ENCODE data around the gene EIF3A. TPM values are rescaled to one million over a fixed set of nuclear protein-coding genes. Genes with fewer than 3 reads are reported as not detected.

The EIF3A gene
- total RNA-seq, 2 donors from 2014 or later, result 77.1 to 88.0 TPM

DNA sequence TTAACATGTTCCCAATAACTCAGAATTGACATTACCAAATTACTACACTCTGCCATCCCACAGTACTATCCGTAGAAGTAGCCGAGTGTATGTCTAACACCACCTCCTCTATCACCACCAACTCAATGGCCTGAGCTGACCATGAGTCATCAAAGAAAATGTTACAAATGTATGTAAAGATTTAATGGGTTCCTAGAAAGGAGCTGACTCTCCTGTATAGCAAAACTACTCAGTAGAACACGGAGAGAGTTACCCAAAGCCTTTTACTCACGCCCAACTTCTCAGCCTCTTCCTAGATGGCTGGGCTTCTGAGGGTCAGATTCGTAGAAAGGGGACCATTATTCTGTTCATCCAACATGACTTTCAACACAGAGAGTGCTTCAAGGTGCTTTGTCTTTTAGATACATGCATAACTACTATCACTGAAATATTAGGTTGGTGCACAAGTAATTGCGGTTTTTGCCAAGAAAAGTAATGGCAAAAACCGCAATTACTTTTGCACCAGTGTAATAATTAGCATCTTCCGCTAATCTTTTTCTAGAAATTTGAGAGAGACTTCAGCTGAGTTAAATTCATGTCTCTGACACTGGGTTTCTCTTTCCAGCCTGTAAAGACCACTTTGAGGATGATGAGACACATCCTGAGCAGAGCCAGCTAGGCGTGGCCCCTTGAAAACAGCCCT lies 75.1 kb downstream of the EIF3A start:
- intact Hi-C loops (cut with DNase I), result loop anchor here (5.0 kb wide), 1 partner anchor 48 kb away; no protein-coding TSS in a partner anchor
- H3K4me3 ChIP-seq, result no peak overlapping the region
- no peak for TF ChIP-seq POLR2A (IDR thresholded peaks at IDR 0.05)
- TF ChIP-seq, protein P1, sequence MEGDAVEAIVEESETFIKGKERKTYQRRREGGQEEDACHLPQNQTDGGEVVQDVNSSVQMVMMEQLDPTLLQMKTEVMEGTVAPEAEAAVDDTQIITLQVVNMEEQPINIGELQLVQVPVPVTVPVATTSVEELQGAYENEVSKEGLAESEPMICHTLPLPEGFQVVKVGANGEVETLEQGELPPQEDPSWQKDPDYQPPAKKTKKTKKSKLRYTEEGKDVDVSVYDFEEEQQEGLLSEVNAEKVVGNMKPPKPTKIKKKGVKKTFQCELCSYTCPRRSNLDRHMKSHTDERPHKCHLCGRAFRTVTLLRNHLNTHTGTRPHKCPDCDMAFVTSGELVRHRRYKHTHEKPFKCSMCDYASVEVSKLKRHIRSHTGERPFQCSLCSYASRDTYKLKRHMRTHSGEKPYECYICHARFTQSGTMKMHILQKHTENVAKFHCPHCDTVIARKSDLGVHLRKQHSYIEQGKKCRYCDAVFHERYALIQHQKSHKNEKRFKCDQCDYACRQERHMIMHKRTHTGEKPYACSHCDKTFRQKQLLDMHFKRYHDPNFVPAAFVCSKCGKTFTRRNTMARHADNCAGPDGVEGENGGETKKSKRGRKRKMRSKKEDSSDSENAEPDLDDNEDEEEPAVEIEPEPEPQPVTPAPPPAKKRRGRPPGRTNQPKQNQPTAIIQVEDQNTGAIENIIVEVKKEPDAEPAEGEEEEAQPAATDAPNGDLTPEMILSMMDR (IDR thresholded peaks at IDR 0.05), result no peak
- TF ChIP-seq POLR2AphosphoS5 (IDR thresholded peaks at IDR 0.05), result no peak
- H3K36me3 ChIP-seq, result no peaks in the 10 kb centered on the region
- 84% methylated on average over 9 of the region's 9 CpGs for WGBS
- no peaks in the 10 kb centered on the region for H3K9me3 ChIP-seq
- H3K27me3 ChIP-seq (replicated peaks; ENCODE audit: insufficient read depth), result no peaks in the 10 kb centered on the region
- no peak for DNase-seq (ENCODE audit: low spot score)
- H3K4me1 ChIP-seq (replicated peaks), result no peaks in the 10 kb centered on the region
- no peak overlapping the region for H3K27ac ChIP-seq

DNA sequence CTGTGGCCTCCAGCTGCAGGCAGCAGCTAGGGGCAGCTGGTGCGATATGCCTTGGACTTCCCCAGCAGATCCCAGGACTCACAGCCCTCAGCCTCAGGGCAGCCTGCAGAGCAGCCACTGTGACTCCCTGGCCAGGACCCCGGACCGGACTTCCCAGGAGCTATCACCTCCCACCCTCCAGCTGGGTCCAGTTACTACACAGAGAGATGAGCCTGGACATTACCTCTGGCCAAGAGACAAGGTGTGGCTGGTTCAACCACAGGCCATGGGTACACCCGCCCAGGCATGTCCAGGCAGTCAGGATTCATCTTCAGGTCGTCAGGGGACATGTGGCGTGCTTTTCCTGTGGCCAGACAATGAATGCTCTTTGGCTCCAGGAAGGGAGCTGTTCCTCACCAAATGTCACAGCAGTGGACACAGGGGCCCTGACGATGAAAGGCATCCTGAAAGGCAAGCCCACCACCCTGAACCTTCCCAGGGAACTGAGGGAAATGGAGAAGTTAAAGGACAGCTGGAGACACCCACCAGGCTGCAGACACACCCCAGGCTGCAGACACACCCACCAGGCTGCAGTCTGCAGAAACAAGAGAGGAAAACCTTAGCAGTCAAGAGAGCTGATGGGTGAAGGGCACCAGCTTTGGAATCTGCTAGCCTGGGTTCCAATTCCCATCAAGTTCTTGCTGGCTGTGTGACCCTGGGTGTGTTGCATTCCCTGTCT lies 76.9 kb downstream of the EIF3A start:
- DNase-seq (ENCODE audit: low spot score), result no peak

DNA sequence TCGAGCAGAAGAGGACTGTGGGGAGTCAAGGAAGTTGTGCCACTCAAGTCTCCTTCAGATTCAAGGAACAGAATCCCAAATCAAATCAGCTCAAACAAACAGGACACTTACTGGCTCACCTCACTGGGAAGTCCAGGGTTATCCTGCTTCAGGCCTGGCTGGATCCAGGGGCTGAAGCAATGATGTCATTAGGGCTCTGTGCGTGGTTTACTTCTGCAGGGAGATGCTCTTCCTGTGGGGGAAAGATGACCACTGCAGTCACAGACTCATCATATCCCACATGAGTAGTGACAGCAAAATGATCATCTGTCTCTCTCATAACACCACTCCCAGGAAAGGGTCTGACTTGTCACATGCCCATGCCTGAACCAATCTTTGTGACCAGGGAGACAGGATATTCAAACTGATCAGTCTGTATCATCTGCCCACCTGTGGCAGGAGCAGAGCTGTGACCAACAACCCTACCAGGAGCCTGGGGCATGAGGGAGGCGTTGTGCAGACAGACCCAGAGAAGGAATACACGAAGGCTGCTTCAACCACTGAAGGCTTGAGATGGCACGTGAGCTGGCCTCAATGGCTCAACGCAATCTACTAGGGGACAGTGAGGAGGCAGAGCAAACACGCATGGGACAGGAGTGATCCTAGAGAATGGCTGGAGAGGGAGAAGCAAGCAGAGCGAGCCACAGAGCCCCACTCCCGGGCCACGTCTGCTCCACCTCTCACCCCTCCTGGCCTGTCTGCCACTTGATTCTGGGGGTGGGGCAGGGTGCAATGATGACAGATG lies 78.7 kb downstream of the EIF3A start:
- H3K36me3 ChIP-seq, result no peaks in the 10 kb centered on the region
- H3K27ac ChIP-seq, result no peak overlapping the region
- no peaks in the 10 kb centered on the region for H3K9me3 ChIP-seq
- H3K27me3 ChIP-seq (replicated peaks; ENCODE audit: insufficient read depth), result no peaks in the 10 kb centered on the region
- H3K4me3 ChIP-seq, result no peak overlapping the region
- TF ChIP-seq, protein P1 (IDR thresholded peaks at IDR 0.05), result no peak
- TF ChIP-seq POLR2A (IDR thresholded peaks at IDR 0.05) (no peak), POLR2AphosphoS5 (IDR thresholded peaks at IDR 0.05) (no peak)
- no peaks in the 10 kb centered on the region for H3K4me1 ChIP-seq (replicated peaks)
- WGBS, result 88% methylated on average over 10 of the region's 10 CpGs
- DNase-seq (ENCODE audit: low spot score), result no peak
- intact Hi-C loops (cut with DNase I), result no loop called here

More for the DNA sequence above, 76.9 kb downstream of the EIF3A start:
- Histone ChIP-seq H3K4me3 (no peak overlapping the region), H3K27ac (no peak overlapping the region), H3K9me3 (no peaks in the 10 kb centered on the region), H3K27me3 (replicated peaks; ENCODE audit: insufficient read depth) (no peaks in the 10 kb centered on the region), H3K4me1 (replicated peaks) (no peaks in the 10 kb centered on the region), H3K36me3 (no peaks in the 10 kb centered on the region)
- TF ChIP-seq, protein P1 (IDR thresholded peaks at IDR 0.05), result no peak
- no peak for TF ChIP-seq POLR2A (IDR thresholded peaks at IDR 0.05)
- TF ChIP-seq POLR2AphosphoS5 (IDR thresholded peaks at IDR 0.05), result no peak
- WGBS, result 69% methylated on average over 5 of the region's 7 CpGs
- intact Hi-C loops (cut with DNase I), result no loop called here

DNA sequence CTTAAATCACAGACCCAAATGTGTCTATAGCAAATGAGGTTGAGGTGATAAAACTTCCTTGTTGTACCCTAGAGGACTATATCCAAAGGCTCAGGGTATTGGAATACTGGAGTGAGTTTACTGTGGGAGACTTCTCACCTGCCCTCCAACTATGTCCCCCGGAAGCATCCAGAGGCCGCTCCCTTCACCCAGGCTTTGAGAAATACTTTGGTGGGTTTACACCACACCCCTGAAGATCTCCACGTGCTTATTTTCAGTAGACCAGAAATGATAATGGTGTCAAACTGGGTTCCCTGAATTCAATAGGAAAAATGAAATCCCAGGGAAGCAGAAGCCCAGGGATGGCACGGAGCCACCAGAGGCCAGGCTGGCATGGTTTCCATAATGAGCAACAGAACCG lies 82.4 kb downstream of the EIF3A start:
- 82% methylated on average over 5 of the region's 5 CpGs for WGBS
- H3K27me3 ChIP-seq (replicated peaks; ENCODE audit: insufficient read depth), result no peaks in the 10 kb centered on the region
- TF ChIP-seq, protein P1 (IDR thresholded peaks at IDR 0.05), result no peak
- TF ChIP-seq POLR2A (IDR thresholded peaks at IDR 0.05), result no peak
- no peak for TF ChIP-seq POLR2AphosphoS5 (IDR thresholded peaks at IDR 0.05)
- no peak for DNase-seq (ENCODE audit: low spot score)
- no peak overlapping the region for H3K27ac ChIP-seq
- no peak overlapping the region for H3K4me3 ChIP-seq
- no peaks in the 10 kb centered on the region for H3K4me1 ChIP-seq (replicated peaks)
- intact Hi-C loops (cut with DNase I), result no loop called here
- H3K9me3 ChIP-seq, result no peaks in the 10 kb centered on the region
- H3K36me3 ChIP-seq, result no peaks in the 10 kb centered on the region

Data from prostate gland (tissue), 2 donors.